Prostate gland (tissue), 2 donors: ENCODE results near the gene ZMAT5. TPM values are rescaled to one million over a fixed set of nuclear protein-coding genes. Genes with fewer than 3 reads are reported as not detected.
"Not testable (repeated sequence)": the region's sequence is repeated elsewhere in the genome, so short reads cannot be mapped to it uniquely, and the experiment has no call there.

Source experiments
- DNase-seq: peaks from one replicate; pipeline ENCODE4 v3.0.0-alpha.2; 2019; ENCODE audit warnings: low spot score
- H3K27ac ChIP-seq, 2 donors: fragments of 200-600 bp; sonication (generic); 2 replicates each; pipeline ENCODE4 v1.5.1; 2017 to 2019
- H3K27me3 ChIP-seq: fragments of 200-600 bp; sonication (generic); replicated peaks from 2 replicates; pipeline ENCODE4 v1.5.1; 2019; ENCODE audit not compliant: insufficient read depth
- H3K36me3 ChIP-seq, 2 donors: fragments of 200-600 bp; sonication (generic); 1 replicate in 1 of 2; 2 replicates in 1 of 2; pipeline versions ENCODE4 v1.5.1 to v1.8.1; 2017 to 2019
- H3K4me1 ChIP-seq: fragments of 200-600 bp; sonication (generic); replicated peaks from 2 replicates; pipeline ENCODE4 v1.5.1; 2019
- H3K4me3 ChIP-seq, 2 donors: fragments of 200-600 bp; sonication (generic); 2 replicates each; pipeline ENCODE4 v1.5.1; 2017 to 2019
- H3K9me3 ChIP-seq: fragments of 200-600 bp; sonication (generic); 2 replicates; pipeline ENCODE4 v1.5.1; 2017
- CTCF ChIP-seq, 4 experiments: fragments of 200-600 bp in 2 of 4; fragments of 450-650 bp in 2 of 4; sonication (generic) in 2 of 4; IDR thresholded peaks; 1 replicate in 3 of 4; 2 replicates in 1 of 4; pipeline ENCODE4 v1.5.1; 2016 to 2019; ENCODE audit warnings: antibody characterized with exemption in 4 of 4, mild to moderate bottlenecking in 2 of 4, moderate library complexity in 2 of 4
- POLR2A ChIP-seq: fragments of 450-650 bp; IDR thresholded peaks from one replicate; pipeline ENCODE4 v1.6.1; 2016; ENCODE audit warnings: antibody characterized with exemption, mild to moderate bottlenecking
- POLR2AphosphoS5 ChIP-seq: sonication (generic); formaldehyde crosslinking; IDR thresholded peaks from one replicate; pipeline ENCODE4 v1.6.1; 2017; ENCODE audit warnings: antibody characterized with exemption
- WGBS: methylation state at CpG from one replicate; pipeline ENCODE4 v1.1.5; 2018; 5-methylcytosine and 5-hydroxymethylcytosine counted together
- intact Hi-C: fragments of 100-400 bp; cut with DNase I; formaldehyde crosslinking; loops from one replicate; pipeline ENCODE4 v1.14.2; 2022
- total RNA-seq, 2 donors: library from RNA; depleted of rRNA; stranded (reverse); fragments of >200 nt; gene quantifications; one replicate each; pipeline ENCODE4 v1.1.0, GENCODE V29; 2016

Gene ZMAT5
- total RNA-seq, 2 donors from 2014 or later, result 32.9 to 33.5 TPM

- Histone ChIP-seq H3K9me3 (no peaks in the 10 kb centered on the region), H3K27me3 (no peaks in the 10 kb centered on the region), H3K4me3 (no peak overlapping the region), H3K4me1 (no peaks in the 10 kb centered on the region), H3K27ac (no peak overlapping the region), H3K36me3 (no peaks in the 10 kb centered on the region)
- DNase-seq, result no peak
- intact Hi-C loops, result no loop called here
- no peak for TF ChIP-seq CTCF (IDR thresholded peaks at IDR 0.05)
- no peak for TF ChIP-seq POLR2AphosphoS5
- no peak for TF ChIP-seq POLR2A
- WGBS, result 84% methylated on average over 7 of the region's 7 CpGs
These were observed 8.7 kb downstream of the ZMAT5 start for GRCh38 chr22:29758068-29758622.

- Histone ChIP-seq H3K4me3 (no peak overlapping the region), H3K4me1 (no peaks in the 10 kb centered on the region), H3K27me3 (no peaks in the 10 kb centered on the region), H3K27ac (no peak overlapping the region), H3K36me3 (no peaks in the 10 kb centered on the region), H3K9me3 (no peaks in the 10 kb centered on the region)
- no peak for DNase-seq
- WGBS, result 86% methylated on average over 3 of the region's 3 CpGs
- intact Hi-C loops, result no loop called here
- TF ChIP-seq POLR2A, result no peak
- TF ChIP-seq POLR2AphosphoS5, result no peak
- no peak for TF ChIP-seq CTCF (IDR thresholded peaks at IDR 0.05)
These were observed 9.7 kb downstream of the ZMAT5 start for GRCh38 chr22:29757096-29757495.

GRCh38 chr22:29756341-29756740 is 10.5 kb downstream of the ZMAT5 start:
- Histone ChIP-seq H3K27me3 (no peaks in the 10 kb centered on the region), H3K9me3 (no peaks in the 10 kb centered on the region), H3K36me3 (no peaks in the 10 kb centered on the region), H3K4me1 (no peaks in the 10 kb centered on the region), H3K27ac (no peak overlapping the region), H3K4me3 (no peak overlapping the region)
- intact Hi-C loops, result no loop called here
- TF ChIP-seq POLR2A, result no peak
- no peak for TF ChIP-seq CTCF (IDR thresholded peaks at IDR 0.05)
- no peak for TF ChIP-seq POLR2AphosphoS5
- WGBS, result 79% methylated on average over 7 of the region's 7 CpGs
- no peak for DNase-seq

GRCh38 chr22:29755889-29756288 is 10.9 kb downstream of the ZMAT5 start:
- Histone ChIP-seq H3K27me3 (no peaks in the 10 kb centered on the region), H3K36me3 (no peaks in the 10 kb centered on the region), H3K9me3 (no peaks in the 10 kb centered on the region), H3K4me3 (no peak overlapping the region), H3K27ac (no peak overlapping the region), H3K4me1 (no peaks in the 10 kb centered on the region)
- DNase-seq, result no peak
- TF ChIP-seq POLR2AphosphoS5 (no peak), CTCF (IDR thresholded peaks at IDR 0.05) (no peak), POLR2A (no peak)
- 89% methylated on average over 9 of the region's 9 CpGs for WGBS
- intact Hi-C loops, result no loop called here

- H3K27ac ChIP-seq, H3K27me3 ChIP-seq, H3K4me3 ChIP-seq, H3K4me1 ChIP-seq, intact Hi-C loops, DNase-seq, H3K36me3 ChIP-seq, H3K9me3 ChIP-seq: not testable (repeated sequence)
- WGBS, result 94% methylated on average over 11 of the region's 11 CpGs
These were observed 12.0 kb downstream of the ZMAT5 start for GRCh38 chr22:29754658-29755395.
